Left ventricle myocardium superior (tissue), 1 donor: ENCODE measurements around the gene GINS3. TPM values are rescaled to one million over a fixed set of nuclear protein-coding genes. Genes with fewer than 3 reads are reported as not detected.

ENCODE experiments used
- ATAC-seq: fragments of 200-7000 bp; cut with Tn5 transposase; one replicate; pipeline ENCODE4 v1.9.1; 2020; ENCODE audit warnings: mild to moderate bottlenecking, moderate library complexity
- DNase-seq: peaks from one replicate; pipeline ENCODE4 v3.0.0-alpha.2; 2020
- intact Hi-C: fragments of 100-400 bp; cut with micrococcal nuclease; formaldehyde crosslinking; loops from one replicate; pipeline ENCODE4 v1.11.0; 2022
- total RNA-seq: library from RNA; stranded (reverse); fragmentation: NEBNext Ultra II Directional; extraction: Animal tissue kit (Norgen Biotek cat#: 25700); gene quantifications from one replicate; pipeline ENCODE4 v1.2.1, GENCODE V29; 2021
- donor health status: DM: no; HTN: yes; CAD: no; lungs with severe emphysema.

Gene GINS3
- total RNA-seq, 1 donor from 2014 or later, result 6.5 TPM

GRCh38 chr16:58451945-58452401, 59.7 kb downstream of the GINS3 start:
- DNase-seq (no peak), ATAC-seq (peak; percentile 24)
- intact Hi-C loops, result no loop called here

- intact Hi-C loops, result no loop called here
- ATAC-seq (no peak), DNase-seq (no peak)
These were observed 60.4 kb downstream of the GINS3 start for GRCh38 chr16:58452640-58453039.

DNA sequence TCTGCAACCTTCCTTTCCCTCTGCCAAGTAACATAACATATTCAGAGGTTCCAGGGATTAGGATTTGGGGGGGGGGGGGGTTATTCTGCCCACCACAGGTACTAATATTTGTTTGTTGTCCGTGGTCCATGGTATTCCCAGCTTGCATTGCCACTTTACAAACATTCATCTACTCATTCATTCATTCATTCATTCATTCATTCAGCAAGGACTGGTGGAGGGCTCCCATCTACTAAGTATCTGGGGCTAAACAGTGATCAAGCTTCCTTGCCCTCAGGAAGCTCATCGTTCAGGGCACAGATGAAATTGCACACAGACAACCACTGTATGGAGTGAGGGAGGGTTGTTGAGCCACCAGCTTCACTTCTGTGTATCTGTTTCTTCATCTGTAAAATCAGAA, 61.9 kb downstream of the GINS3 start:
- DNase-seq, result no peak
- intact Hi-C loops, result no loop called here
- ATAC-seq, result no peak

DNA sequence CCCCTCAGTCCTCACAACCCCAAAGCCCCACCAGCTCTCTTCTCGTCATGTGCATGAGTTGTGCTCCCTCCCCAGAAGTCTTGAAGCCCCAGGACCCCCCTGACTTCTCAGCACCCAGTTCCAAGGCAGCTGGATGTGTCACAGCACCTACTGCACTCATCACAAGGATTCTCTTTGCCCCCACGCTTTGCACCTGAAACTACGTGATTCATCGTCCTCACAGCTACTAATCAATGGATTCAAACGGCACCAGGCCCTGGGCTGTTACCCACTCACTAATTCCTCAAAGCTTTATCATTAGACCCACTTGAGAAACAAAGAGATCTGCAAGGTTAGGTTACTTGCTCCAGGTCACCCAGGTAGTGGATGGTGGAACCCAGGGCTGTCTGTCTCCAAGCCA, 62.6 kb downstream of the GINS3 start:
- no peak for ATAC-seq
- intact Hi-C loops, result no loop called here
- no peak for DNase-seq

Other genes starting within 250 kb of the GINS3 start
- gene CSNK2A2, start 194.4 kb upstream of the GINS3 start, total RNA-seq, result 35.5 TPM
- not detected for gene PRSS54, start 97.4 kb upstream of the GINS3 start, total RNA-seq
- gene NDRG4, start 107.7 kb downstream of the GINS3 start, total RNA-seq, result 580 TPM
- 15.3 TPM for gene SETD6, start 123.0 kb downstream of the GINS3 start, total RNA-seq
- 88.9 TPM for gene CNOT1, start 237.4 kb downstream of the GINS3 start, total RNA-seq